Breast epithelium (tissue), 3 donors: Measurements from ENCODE around the gene FPR2.

Experiments used
- CTCF ChIP-seq, 3 donors: fragments of 450-650 bp; IDR thresholded peaks; one replicate each; pipeline ENCODE4 v1.5.1; 2016 to 2017; ENCODE audit warnings: antibody characterized with exemption in 3 of 3, mild to moderate bottlenecking in 3 of 3, moderate library complexity in 3 of 3
- POLR2A ChIP-seq: fragments of 450-650 bp; IDR thresholded peaks from one replicate; pipeline ENCODE4 v1.6.1; 2016; ENCODE audit warnings: antibody characterized with exemption, mild to moderate bottlenecking, moderate library complexity

- TF ChIP-seq CTCF (IDR thresholded peaks at IDR 0.05) (no peak), POLR2A (no peak)
These were observed 5.4 kb upstream of the FPR2 start for GRCh38 chr19:51755571-51755970.
